Fibroblast of skin of left quadriceps (primary cell): ENCODE data around the gene SNX20.

Experiments
- DNase-seq, 2 experiments: peaks; one replicate each; pipeline ENCODE4 v3.0.0-alpha.2; 2013; ENCODE audit warnings: low read depth in 2 of 2

Gene SNX20

GRCh38 chr16:50704245-50704644, 23.1 kb upstream of the SNX20 start:
- no peak for DNase-seq

DNA sequence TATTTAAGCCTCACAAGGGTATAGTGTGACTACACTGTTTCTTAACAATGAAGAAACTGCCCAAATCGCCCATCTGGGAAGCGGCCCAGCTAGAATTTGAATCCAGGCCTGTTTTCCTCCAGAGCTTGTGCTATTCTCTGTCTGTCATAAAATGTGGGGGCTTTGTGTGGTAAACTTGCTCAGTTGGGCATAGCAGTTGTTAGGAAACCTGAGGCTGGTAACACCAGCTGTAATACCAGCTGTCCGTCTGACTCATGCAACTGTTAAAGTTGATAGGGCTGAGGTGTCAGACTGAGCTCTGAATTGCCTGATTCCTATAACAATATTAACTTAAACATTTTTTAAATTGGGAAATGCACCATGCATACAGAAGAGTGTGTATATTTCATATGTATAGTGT, 21.6 kb upstream of the SNX20 start:
- DNase-seq: no peak

DNA sequence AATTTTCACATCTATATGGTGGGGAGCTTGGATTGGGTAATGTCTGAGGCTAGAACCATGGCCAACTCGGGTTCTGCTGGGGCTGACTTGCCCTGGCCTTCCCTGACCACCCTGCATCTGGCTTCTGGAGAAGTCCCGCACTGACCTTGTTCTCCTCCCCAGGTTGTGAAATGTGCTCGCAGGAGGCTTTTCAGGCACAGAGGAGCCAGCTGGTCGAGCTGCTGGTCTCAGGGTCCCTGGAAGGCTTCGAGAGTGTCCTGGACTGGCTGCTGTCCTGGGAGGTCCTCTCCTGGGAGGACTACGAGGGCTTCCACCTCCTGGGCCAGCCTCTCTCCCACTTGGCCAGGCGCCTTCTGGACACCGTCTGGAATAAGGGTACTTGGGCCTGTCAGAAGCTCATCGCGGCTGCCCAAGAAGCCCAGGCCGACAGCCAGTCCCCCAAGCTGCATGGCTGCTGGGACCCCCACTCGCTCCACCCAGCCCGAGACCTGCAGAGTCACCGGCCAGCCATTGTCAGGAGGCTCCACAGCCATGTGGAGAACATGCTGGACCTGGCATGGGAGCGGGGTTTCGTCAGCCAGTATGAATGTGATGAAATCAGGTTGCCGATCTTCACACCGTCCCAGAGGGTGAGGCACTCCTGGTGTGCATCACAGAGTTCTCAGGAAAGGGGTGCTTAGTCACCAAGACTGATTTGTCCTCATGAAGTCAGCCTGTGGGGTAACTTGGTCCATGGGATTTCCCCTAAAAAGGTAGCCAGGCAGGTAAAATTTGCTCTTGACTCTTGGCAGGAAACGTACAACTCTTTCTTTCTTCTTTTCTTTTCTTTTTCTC, 18.4 kb upstream of the SNX20 start:
- DNase-seq: no peak

DNA sequence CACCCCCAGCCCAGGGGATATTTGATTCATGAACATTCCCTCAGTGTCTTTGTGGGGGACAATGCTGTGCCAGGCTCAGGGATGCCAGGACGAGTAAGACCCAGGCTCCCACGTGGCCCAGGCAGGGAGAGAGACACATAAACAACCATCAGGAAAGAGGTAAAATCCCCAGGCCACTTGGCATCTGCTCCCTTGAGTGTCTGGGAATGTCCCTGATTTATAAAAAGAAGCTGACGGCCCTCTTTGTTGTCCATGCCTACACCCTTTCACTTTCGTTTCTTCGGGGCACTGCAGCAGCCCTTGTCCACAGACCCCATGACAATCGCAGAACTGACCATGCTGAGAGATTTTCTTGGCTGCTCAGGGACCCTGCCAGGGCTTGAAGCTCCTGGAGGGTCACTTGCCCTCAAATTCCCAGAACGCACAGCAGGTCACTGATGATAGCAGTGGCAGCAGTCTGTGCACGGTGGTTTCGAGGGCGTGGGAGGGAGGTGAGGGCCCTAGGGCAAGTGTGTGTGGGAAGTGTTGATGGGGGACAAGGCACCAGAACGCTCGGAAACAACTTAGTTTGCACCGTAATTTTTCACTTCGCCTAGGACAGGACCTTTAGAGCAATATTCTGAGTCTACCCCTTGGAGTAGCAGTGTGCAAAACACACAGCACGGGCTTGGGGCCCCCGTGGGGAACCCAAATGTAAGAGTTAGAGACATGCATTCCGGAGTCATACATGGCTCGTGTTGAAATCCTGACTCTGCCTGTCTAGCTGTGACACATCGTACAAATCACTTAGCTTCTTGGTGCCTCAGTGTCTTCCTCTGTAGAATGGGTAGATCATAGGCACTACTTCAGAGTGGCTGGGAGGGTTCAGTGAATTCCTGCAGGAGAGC, 17.0 kb upstream of the SNX20 start:
- DNase-seq: no peak

- no peak for DNase-seq
These were observed 16.3 kb upstream of the SNX20 start for GRCh38 chr16:50697421-50697715.

GRCh38 chr16:50696575-50697420, 15.7 kb upstream of the SNX20 start:
- no peak for DNase-seq

GRCh38 chr16:50696126-50696525, 15.0 kb upstream of the SNX20 start:
- no peak for DNase-seq

DNA sequence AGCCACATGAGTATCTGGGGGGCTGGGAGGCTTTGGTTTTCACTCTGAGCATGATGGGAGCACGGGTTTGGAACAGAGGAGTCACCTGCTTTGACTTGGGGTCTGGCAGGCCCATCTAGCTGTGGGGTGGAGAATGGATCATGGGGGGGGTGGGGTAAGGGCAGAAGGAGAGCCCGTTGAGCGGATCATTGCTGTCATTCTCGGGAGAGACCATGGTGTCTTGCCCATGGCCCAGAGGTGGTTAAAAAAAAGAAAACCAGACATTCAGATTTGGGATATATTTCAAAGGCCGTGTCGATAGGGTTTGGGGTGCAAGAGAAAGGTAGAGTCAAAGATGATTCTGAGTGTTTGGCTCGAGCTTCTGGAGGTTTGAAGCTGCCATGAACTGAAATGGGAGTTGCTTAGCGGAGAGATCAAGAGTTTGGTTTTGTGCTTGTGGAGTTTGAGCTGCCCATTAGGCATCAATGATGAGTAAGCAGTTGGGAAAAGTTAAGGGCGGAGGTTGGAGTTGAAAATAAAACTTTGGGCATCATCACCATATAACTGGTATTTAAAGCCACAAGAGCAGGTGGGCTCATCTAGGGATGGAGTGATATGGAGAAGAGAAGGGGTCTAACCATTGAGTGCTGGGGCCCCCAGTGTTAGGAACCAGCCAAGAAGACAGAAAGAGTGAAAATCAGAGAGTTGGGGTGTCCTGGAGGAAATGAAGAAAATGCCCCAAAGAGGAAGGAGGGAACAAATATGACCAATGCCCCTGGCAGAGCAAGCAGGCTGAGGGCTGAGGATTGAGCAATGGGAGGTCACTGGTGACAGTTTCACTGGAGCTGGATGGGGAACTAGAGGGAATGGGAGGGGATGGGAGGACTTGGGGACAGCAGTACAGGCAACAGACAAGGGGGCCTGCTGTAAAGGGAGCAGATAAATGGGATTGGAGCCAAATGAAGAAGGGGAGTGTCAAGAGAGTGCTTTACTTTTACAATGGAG, 14.2 kb upstream of the SNX20 start:
- no peak for DNase-seq

- no peak for DNase-seq
These were observed 13.1 kb upstream of the SNX20 start for GRCh38 chr16:50694206-50694605.

- no peak for DNase-seq
These were observed 12.1 kb upstream of the SNX20 start, which contains the start of gene NOD2 for GRCh38 chr16:50692999-50693781. TSS of gene NOD2 (plus strand) at chr16:50693606. CDS start at chr16:50699496, 5,890 bp downstream.

DNA sequence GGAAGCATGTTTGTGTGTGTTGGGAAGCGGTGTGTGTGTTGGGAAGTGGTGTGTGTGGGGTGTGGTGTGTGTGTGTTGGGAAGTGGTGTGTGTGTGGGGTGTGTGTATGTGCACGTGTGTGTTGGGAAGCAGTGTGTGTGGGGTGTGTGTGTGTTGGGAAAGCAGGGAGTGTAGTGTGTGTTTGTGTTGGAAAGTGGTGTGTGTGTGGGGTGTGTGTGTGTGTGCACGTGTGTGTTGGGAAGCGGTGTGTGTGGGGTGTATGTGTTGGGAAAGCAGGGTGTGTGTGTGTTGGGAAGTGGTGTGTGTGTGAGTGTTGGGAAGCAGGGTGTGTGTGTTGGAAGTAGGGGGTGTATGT, 11.5 kb upstream of the SNX20 start:
- DNase-seq: no peak

GRCh38 chr16:50690177-50690576, 9.1 kb upstream of the SNX20 start:
- no peak for DNase-seq

DNA sequence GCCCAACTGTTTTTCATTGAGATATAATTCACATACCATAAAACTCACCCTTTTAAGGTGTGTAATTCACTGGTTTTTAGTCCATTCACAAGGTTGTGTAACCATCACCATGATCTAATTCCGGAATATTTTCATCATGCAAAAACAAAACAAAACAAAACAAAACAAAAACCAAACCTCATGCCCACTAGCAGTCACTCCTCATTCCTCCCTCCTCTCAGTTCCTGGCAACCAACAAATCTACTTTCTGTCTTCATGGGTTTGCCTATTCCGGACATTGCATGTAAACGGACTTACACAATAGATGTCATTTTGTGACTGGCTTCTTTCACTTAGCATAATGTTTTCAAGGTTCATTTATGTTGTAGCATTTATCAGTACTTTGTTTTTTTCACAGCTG, 7.8 kb upstream of the SNX20 start:
- no peak for DNase-seq

DNA sequence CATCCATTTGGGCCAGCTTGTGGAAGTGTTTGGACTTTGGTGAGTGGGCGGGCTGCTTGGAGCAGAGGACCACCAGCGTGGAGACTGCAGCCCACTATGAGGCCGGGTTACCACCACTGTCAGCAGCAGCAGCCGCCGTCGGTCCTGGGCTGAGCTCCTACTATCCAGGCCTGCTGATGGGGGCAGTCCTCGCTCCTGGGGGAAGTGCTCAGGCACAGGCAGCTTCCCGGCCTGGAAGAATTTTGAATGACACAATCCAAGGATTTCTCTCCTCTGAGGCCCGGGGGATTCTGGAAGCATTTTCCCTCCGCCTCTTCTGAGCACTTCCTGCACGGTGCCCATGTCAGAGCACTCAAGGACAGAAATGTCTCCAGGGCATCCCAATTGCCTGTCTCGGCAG, 7.0 kb upstream of the SNX20 start:
- DNase-seq: no peak

DNA sequence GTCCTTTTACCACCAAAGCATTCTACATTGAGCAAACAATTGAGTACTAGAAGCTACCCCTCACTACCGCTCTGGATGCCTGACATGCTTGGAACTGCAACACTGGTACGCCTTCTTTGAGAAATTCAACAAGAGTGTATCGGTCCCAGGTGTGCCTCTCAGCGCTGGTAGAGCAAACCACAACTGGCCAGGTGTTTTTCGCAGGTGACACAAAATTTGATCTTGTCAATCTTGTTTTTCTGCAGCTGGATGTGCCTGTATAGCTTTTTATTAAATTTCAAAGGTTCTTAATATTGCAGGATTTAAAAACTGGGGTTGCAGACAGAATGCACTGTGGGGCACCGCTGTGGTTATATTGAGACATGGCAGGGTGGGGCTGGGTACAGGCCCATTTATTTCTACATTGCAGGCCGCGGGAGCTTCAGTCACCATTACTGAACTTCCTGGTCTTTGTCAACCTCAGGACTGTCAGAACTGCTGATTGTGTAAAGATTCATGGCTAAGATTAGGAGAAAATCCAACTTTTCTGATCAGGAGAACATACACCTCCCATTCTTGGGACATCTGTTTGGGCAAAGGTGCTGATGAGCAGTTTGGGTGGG, 4.5 kb upstream of the SNX20 start:
- no peak for DNase-seq

GRCh38 chr16:50684823-50685461, 3.8 kb upstream of the SNX20 start:
- DNase-seq: no peak

- no peak for DNase-seq
These were observed 2.7 kb upstream of the SNX20 start for GRCh38 chr16:50683689-50684374.

DNA sequence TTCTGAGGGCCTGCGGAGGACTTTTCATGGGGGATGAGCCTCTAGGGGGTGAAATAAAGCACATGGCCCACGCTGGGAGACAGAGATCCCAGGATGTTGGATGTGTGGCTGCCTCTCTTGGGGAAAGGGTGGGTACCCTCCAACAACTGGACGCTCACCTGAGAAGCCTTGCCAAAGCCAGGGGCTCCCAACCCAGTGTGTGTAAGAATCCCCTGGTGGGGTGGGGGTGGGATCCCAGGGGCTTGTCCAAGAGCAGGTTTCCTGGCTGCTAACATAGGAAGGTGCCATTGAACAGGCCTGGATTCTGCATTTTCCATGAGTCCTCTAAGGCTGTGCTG, 587 bp downstream of the SNX20 start:
- DNase-seq: no peak
